OCI-LY1 (cell line): ENCODE measurements around the gene EFCAB10.

Experiments
- CTCF ChIP-seq: fragments of 200-600 bp; sonication (generic), shearing (Covaris generic); IDR thresholded peaks from 2 replicates; pipeline ENCODE4 v1.5.1; 2017; ENCODE audit warnings: mild to moderate bottlenecking, antibody characterized with exemption, low read length, moderate library complexity, mixed read lengths
- EZH2 ChIP-seq: fragments of 200-600 bp; sonication (generic), shearing (Covaris generic); IDR thresholded peaks from 2 replicates; pipeline ENCODE4 v1.8.0; 2017; ENCODE audit warnings: borderline replicate concordance, mixed run types, mild to moderate bottlenecking, antibody characterized with exemption, low read length, moderate library complexity, mixed read lengths

DNA sequence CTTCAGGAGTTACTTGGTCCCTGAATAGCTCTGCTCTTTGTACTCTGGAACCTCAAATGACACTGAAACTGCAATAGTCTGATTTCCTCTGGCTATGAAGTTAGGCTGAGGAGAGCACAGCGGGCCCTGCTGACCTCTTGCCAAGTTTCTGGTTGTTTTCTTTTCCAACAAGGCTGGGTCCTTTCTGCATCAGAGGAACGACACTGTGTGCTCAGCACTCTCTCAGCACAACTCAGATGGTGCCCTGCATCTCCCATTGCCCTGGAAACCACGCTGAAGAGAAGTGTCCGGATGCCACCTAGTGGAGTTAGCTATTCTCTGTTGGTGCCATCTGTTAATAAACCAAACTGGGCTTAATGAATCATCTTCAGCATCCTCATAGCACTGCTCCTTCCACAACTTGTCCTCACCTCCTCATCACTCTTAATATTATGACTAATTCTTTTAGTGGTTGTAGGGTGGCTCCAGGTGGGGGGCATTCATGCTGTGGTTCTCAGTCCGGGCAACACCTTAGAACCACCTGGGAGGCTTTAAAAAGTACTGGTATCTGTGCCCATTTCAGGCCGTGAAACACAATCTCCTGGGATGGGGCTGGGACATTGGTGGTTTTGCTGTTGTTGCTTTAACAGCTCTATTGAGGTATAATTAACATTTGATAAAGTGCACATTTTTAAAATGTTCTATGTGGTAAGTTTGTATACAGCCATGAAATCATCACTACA lies 8.2 kb upstream of the EFCAB10 start:
- TF ChIP-seq CTCF (peak; percentile 98), EZH2 (no peak)
